GM21526 (cell line): ENCODE data around the gene WDR45B.

Source experiments
- ATAC-seq: cut with Tn5 transposase; IDR thresholded peaks from one replicate; pipeline ENCODE4 v1.9.1; 2021; ENCODE audit warnings: moderate library complexity; ENCODE audit not compliant: unreplicated experiment, low FRiP score

Gene WDR45B

GRCh38 chr17:82678265-82678891 is 30.1 kb upstream of the WDR45B start:
- no peak for ATAC-seq

- ATAC-seq, result no peak
Measured at GRCh38 chr17:82677353-82677925, 29.2 kb upstream of the WDR45B start.

DNA sequence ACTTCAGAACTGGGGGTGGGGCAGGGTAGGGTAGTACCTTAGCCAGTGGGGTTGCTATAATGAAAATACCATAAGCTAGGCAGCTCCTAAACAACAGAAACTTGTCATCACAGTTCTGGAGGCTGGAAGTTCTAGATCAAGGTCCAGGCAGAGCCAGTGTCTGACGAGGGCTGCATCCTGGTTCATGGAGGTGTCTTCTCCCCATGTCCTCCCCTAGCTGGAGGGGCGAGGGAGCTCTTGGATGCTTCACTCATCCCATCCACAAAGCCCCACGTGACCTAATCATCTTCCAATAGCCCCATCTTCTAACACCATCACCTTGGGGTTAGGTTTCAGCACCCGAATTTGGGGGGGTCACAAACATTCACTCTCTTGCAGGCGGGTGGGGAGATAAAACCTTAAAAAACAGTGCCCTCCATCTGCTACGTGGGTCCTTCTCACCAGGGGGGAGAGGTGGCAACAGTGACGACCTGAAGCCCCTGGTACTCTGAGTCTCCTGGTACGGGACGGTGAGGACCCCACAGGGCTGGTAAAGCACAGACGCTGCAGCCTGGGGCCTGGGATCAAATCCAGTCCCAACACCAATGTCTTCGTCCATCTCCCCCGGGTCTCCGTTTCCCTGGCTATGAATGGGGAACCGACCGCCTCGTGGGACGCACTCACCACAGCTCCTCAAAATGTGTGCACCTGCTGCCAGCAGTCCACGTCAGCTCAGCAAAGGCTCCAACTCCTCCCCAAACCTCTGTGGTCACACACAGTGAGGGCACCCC is 27.4 kb upstream of the WDR45B start:
- no peak for ATAC-seq

DNA sequence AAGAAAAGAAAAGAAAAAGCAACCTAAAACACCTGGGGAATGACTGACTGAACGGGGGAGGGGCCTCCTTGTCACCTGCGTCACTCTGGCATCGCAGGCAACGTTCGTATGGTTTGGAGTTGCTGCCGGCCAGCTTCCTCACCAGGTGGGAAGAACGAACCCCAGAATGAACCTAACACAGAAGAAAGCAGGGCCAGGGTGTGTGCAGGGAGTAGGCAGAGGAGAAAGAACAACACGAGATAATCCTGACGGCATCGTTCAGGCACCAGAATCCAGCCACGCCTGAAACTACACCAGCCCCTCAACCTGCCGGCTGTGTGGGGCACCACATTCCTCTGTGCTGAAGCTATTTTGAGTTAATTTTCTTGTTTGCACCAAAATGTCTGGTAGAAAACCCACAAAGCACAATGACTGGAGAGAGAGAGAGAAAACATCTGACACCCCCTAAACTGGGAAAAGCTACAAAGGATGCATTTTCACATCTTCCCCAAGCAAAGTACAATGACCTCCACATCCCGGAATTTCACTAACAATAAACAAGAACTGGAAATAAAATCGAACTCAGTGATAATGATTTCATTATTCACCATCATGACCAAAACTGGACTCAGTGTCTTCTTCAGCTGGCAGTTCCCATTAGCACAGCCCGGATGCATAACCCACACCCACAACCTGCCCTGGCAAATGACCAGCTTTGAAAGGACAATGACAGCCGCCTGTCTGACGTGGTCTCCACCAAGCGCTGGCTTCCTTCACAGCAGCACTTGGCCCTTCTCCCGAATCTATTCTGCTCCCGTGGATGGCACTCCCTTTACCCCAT is 26.6 kb upstream of the WDR45B start:
- ATAC-seq, result no peak

DNA sequence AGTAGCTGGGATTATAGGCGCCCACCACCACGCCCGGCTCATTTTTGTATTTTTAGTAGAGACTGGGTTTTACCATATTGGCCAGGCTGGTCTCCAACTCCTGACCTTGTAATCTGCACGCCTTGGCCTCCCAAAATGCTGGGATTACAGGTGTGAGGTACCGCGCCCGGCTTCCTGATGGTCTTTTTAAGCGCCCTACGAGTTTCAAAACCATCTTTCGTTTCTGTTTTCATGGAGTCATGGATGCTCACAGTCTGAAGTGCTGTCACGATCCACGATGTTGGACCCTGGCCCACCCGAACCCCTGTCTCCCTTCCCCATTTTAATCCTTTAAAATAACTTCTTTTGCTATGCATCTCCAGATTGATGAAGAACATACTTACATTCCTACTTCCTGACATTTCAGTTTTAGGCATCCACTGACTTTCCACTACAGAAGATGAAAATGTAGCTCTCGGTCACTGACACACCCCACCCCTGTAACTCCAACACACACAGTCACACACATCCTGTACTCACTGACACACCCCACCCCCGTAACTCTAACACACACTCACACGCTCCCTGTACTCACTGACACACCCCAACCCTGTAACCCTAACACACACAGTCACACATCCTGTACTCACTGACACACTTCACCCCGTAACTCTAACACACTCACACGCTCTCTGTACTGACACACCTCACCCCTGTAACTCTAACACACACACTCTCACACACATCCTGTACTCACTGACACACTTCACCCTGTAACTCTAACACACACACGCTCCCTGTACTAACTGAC is 22.6 kb upstream of the WDR45B start:
- ATAC-seq, result no peak

- ATAC-seq, result no peak
Measured at GRCh38 chr17:82668631-82669099, 20.4 kb upstream of the WDR45B start.

DNA sequence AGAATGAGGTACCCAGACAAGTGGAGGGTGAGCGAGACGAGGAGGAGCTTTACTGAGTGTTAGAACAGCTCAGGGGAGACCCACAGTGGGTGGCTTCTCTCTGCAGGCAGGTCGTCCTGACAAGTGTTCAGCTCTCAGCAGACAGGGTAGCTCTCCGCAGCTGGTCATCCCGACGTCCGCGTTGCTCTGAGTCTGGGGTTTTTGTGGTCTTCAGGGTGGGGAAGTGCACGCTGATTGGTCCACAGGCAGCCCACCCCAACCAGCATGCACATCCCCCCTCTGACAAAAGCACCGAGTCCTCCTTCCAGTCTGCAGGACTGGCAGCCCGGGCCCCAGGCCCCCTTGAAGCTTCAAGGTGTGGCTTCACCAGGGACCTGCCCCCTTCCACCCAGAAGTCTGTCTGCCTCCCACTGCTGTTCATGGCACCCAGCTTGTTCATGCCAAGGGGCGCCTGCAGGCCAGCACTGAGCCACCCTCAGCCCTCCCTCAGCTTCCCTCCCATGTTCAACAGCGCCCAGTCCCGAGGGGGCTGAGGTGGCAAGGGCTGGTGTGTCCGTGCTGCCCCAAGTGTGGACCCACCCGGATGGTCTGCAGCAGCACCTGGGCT is 19.9 kb upstream of the WDR45B start:
- no peak for ATAC-seq

GRCh38 chr17:82667668-82668000 is 19.4 kb upstream of the WDR45B start:
- no peak for ATAC-seq

DNA sequence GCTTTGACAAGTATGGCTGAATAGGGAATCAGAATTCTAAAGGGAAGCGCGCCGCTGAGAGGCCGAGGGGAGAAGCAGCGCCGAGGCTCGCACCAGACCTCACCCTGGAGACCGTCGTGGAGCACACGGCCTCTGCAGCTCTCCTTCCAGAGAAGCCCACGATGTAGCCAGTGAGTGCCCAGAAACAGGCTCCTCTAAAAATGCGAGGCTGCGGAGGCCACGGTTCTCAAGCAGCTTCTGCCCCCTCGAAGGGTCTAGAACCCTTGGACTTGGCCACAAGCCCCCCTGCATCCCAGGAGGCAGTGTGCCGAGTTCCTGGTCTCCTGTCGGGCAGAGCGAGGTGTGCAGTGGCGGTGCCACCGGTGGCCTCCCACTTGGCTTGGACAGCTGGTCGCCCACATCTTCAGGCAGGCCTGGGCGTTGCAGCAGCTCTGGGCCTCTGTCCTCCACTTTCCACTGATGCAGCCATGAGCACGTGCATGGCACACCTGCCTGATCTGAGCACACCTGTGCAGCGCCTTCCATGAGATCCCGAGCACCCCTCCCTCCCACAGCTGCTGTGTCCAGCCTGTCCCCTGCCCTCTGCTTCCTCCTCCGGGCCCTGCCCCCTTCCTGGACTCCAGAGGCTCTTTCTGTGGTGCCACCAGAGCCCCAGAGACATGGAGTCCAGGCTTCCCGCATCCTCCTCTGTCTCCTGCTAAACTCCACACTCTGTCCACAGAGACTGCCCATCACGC is 18.9 kb upstream of the WDR45B start:
- ATAC-seq, result no peak

- ATAC-seq, result no peak
Measured at GRCh38 chr17:82665891-82666290, 17.6 kb upstream of the WDR45B start.

DNA sequence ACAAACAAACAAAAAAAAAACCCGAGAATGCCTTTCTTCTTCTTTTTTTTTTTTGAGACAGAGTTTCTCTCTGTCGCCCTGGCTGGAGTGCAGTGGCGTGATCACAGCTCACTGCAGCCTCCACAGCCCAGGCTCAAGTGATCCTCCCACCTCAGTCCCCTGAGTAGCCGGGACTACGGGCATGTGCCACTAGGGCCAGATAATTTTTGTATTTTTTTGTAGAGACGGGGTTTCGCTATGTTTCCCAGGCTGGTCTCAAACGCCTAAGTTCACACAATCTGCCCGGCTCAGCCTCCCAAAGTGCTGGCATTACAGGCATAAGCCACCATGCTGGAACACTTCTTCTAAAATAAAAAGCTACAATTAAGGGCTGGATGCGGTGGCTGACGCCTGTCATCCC is 17.0 kb upstream of the WDR45B start:
- no peak for ATAC-seq

DNA sequence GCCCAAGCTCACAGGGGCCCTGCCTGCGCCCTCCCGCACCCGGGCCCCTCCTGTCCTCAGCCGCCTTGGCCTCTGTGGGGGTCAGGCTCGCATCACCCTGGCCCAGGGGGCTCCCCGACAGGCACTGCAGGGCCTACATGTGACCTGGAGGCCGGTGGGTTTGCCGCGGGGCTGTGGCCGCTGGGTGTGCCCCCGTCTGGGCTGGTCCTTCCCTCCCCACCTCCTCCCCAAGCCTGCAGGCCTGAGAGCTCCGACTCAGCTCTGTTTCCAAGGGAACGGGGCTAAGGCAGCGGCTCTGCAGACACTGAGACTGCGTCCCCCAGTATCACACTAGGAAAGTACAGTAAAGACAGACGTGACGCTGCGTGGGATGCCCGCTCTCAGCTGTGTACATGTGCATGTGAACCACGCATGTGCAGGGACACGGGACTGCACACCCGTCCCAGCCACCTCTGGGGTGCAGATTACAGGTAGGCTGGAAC is 16.5 kb upstream of the WDR45B start:
- ATAC-seq, result no peak

DNA sequence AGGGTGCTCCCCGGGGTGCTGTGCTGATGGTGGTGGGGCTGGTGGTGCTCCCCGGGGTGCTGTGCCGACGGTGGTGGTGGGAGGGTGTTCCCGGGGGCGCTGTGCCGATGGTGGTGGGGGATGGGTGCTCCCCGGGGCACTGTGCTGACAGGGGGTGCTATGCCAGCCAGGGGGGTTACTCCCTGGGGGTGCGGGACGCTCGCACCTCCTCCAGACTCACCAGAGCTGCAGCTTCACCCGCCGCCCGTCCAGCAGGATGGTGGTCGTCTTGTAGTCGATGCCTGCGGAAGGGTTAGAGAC is 16.0 kb upstream of the WDR45B start:
- ATAC-seq, result no peak

DNA sequence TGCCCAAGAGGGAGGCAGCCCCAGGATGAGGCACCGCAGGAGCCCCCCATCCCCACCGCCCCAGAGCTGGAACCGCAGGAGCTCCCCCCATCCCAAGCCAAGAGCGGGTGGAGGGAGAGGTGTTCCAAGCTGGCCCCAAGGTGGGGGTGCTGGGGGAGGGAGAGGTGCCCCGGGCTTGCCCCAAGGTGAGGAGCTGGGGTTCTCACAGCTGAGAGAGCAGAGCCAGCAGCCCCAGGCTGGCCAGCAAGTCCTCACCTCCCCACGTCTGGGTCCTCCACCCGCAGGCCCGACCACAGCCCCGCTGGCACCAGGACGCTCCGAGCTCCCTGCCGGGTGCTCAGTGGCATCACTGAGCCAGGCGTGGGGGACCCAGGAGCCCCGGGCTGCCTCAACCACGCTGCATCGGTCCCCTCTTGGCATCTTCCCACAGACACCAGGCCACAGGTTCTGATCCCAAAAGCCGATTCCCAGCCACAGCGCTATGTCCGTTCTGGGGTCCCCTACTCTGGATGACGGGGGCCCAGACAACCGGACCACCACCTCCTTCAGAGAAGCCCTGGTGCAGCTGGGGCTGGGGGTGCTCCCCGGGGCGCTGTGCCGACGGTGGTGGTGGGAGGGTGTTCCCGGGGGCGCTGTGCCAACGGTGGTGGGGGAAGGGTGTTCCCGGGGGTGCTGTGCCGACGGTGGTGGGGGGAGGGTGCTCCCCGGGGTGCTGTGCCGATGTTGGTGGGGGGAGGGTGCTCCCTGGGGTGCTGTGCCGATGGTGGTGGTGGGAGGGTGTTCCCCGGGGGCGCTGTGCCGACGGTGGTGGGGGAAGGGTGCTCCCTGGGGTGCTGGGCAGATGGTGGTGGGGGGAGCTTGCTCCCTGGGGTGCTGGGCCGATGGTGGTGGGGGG is 15.4 kb upstream of the WDR45B start:
- ATAC-seq, result no peak

DNA sequence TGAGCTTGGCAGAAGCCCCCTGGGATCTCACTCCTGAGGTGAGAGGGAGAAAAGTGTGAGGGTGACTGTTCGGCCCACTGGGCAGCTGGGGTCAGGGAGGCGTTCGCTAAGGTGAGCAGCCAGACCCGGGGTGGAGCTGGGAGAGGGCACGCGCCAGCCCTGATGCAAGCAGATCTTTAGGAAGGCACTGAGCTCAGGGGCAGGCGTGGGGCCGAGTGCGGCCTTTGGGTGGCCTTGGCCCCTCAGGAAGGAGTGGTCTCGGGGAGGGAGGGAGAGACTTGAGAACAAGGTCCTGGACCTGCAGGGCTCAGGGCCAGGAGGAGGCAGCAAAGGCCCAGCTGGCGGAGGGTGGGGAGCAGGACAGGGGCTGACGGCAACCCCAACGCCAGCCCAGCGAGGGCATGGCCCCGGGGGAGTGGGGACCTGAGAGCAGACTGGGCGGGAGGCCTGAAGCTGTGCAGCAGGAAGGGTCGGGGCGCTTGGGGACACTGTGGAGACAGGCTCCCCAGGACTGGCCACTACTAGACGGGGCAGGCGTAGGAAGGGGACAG is 14.5 kb upstream of the WDR45B start:
- ATAC-seq, result no peak

DNA sequence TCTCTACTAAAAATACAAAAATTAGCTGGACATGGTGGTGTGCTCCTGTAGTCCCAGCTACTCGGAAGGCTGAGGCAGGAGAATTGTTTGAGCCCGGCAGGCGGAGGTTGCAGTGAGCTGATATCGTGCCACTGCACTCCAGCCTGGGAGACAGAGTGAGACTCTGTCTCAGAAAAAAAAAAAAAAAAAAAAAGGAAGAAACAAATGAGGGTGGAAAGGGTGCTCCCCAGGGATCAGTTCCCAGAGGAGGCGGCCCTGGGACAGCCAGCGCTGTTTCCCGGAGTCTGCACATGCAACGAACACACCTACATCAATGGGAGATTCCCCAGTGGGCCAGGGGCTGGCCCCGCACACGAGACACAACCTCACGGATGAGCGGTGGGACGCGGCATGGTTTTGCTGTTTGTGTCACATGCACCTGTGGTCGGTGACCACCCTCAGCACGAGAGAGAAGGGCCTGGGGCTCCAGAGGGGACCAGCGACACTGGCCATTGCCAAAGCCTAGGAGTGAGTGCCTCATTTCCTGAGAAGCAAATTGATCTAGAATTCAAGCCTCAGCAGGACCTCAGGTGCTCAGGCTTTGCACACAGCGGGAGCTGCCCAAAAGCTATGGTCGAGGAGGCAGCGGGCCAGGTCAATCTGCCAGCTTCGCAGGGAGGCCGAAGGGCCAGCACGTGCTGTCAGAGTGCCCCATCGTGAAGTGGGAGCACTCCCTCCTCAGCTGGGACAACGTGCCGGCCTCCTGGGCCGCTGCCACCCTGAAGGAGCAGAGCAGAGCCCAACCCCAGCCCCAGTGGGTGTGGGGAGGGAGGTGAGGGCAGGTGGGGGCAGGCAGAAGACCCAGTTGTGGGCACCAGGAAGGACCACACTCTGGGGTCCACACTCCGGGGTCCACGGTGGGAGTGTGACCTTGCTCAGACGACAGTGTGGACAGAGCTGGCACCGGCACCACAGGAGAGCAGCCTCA is 13.8 kb upstream of the WDR45B start:
- no peak for ATAC-seq

GRCh38 chr17:82659886-82660285 is 11.6 kb upstream of the WDR45B start:
- no peak for ATAC-seq
